GM18868 (cell line): ENCODE results near the gene PC.
"Not testable (repeated sequence)": the region's sequence is repeated elsewhere in the genome, so short reads cannot be mapped to it uniquely, and the experiment has no call there.

Source experiments
- ATAC-seq: cut with Tn5 transposase; IDR thresholded peaks from one replicate; pipeline ENCODE4 v1.9.1; 2021; ENCODE audit warnings: mild to moderate bottlenecking, moderate library complexity; ENCODE audit not compliant: unreplicated experiment

The PC gene

DNA sequence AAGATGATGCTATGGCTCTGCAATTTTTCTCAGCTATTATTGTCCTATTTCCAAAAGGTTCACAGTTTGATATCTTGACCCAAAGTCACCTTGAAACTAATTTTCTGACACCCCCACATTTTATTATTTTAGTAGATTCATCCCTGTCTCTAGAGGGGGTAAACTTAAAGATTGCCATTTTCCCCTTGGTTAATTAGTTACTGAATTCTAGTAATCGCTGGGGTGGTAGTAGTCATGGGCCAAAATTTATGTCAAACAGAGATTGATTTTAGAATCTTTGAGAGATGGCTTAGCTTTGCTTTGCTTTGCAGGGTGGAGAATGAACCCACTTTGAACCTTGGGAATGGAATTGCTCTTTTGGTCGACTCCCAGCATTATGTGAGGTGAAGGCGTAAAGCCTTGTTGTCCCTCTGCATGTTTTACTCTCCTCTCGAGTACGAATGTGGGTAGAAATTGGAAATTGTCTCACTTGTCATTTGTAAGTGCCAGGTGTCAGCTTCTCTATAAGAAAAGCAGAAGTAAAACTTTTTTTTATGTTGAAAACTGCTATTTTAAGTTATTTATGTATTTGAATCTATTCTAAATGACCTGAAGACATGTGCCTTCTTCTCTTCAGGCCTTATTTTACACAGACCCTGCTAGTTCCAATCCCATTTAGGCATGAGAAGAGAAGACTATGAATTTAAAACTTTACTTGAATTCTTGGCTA, 157.3 kb downstream of the PC start:
- no peak for ATAC-seq

DNA sequence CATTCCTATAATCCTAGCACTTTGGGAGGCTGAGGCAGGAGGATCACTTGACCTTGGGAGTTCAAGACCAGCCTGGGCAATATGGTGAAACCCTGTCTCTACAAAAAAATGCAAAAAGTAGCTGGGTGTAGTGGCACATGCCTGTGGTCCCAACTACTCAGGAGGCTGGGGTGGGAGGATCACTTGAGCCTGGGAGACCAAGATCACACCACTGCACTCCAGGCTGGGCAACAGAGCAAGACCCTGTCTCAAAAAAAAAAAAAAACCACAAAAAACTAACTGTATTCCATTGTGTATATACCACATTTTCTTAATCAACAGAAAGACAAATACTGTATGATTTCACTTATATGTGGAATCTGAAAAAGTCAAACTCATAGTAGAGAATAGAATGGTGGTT, 158.4 kb downstream of the PC start:
- not testable (repeated sequence) for ATAC-seq
